ENCODE data around the gene EXOSC7.
A peak's percentile ranks its signal among the peaks of the same experiment; 100 is the strongest.
"Not testable (repeated sequence)": the region's sequence is repeated elsewhere in the genome, so short reads cannot be mapped to it uniquely, and the experiment has no call there.

Gene EXOSC7

DNA sequence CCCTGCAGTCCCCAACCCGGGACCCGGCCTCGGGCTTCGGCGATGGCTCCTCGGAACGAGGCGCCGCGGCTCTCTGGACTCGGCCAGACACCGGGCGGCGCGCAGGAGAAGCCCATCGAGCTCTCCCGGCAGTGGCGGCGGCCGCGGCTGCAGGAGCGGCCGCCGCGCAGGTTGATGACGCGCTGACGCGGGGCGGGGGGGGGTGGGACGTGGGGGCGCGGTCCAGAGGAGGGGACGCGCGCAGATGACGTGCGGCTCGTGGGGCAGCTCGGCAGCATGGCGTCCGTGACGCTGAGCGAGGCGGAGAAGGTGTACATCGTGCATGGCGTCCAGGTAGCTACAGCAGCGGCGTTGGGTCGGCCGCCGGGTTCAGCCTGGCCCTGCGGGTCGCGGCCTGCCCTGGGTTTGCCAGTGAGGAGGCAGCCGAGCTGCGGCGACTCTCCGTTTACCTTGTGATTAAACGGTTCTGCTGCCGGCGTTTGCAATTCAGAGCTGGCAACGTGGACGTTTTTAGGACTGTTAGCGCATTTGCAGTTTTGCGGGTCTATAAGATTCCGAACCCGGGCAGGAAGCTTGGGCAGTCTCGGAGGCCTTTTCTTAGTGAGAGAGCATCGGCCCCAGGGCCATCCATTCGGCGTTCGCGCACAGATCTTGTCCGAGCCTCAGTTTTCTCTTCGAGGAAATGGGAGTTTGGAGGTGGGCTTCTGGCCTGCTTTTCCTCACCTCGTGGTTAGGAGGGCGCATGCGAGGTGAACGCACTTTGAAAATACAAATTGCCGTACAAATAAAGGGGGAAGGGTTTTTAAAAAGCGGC lies at the start of gene EXOSC7, which contains the start of gene ZDHHC3:
Gene EXOSC7 (plus strand): TSS at position 243 of the 814 bp plus-strand sequence. CDS start 34 bp downstream, at position 277.
Gene ZDHHC3 (minus strand): TSS at position 173 of the 814 bp plus-strand sequence. CDS start 16,738 bp downstream, outside the sequence.
- peak; percentile 88 to 89 for DNase-seq

GRCh38 chr3:44926921-44927320 lies 49.1 kb upstream of the EXOSC7 start:
- DNase-seq = no peak

DNA sequence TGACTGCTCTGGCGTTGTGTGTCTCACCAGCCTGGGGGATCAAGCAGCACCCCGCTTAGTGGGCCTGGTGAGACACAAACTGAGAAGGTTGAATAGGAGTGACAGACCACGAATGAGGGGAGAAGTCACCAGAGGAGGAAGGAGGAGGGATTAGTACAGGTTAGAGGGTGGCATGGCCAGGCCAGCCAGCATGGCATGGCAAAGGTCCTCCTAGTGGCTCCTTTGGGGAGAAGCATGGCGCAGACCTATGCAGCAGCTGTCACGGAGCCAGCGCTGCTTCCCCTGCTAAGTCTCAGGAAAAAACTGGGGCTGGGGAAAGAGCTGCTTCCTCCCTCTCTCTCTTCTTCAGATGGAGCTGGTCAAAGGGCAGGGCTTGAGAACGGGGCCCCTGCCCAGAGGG lies 48.7 kb upstream of the EXOSC7 start:
- no peak for DNase-seq

DNA sequence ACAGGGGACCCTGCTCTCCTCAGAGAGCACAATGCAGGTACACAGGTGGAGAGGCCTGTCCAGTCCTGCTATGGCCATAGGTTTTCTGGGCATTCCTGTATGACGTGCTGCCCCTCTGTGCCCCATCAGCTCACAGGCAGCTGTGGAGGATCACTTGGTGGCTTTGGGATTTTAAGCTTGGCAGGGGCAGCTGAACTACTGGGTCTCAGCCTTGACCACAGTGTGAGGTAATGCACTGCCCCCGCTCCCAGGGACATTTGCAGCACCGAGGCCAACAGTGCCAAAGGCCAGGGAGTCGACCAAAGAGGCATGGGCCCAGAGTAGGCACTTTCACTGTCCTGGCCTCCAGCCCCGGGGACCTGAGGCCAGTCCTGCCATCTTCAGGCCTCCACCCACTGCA lies 46.3 kb upstream of the EXOSC7 start:
- no peak for DNase-seq

GRCh38 chr3:44930911-44931310 lies 45.1 kb upstream of the EXOSC7 start:
- DNase-seq = no peak

DNA sequence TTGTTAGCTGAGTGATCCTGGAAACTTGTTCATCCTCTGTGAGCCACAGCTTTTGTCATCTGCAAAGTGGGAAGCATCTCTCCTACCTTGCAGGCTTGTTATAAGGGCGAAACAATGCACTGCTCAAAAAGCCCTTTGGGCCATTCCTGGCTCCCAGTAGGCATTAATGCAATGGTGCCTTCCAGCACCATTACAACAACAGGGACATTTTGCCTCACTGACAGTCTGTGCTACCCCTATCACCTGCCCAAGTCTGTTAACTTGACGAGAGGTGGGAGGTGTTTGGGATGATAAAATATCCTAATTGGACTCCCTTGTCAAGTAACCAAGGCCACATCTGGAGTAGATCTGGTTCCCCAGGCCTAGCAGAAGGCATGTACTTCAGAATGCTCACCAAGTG lies 44.3 kb upstream of the EXOSC7 start:
- no peak for DNase-seq

DNA sequence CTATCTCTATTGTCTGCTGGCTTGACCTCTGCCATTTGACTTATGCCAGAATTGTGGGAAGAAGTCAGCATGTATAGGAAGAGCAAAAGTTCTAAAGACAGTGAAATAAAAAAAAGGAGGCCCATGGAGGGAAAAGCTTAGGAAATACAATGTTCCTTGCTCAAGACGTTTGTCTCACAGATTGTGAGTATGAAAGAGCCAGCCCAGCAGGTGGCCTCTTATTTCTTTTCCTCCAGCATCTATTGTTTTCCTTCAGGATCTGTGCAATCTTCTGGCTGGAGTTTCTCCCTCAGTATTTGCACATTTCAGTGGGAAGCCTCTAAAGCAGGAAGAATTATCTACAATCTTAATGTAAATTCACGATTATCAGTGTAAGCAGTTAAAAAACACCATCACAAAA lies 43.8 kb upstream of the EXOSC7 start:
- DNase-seq = no peak

DNA sequence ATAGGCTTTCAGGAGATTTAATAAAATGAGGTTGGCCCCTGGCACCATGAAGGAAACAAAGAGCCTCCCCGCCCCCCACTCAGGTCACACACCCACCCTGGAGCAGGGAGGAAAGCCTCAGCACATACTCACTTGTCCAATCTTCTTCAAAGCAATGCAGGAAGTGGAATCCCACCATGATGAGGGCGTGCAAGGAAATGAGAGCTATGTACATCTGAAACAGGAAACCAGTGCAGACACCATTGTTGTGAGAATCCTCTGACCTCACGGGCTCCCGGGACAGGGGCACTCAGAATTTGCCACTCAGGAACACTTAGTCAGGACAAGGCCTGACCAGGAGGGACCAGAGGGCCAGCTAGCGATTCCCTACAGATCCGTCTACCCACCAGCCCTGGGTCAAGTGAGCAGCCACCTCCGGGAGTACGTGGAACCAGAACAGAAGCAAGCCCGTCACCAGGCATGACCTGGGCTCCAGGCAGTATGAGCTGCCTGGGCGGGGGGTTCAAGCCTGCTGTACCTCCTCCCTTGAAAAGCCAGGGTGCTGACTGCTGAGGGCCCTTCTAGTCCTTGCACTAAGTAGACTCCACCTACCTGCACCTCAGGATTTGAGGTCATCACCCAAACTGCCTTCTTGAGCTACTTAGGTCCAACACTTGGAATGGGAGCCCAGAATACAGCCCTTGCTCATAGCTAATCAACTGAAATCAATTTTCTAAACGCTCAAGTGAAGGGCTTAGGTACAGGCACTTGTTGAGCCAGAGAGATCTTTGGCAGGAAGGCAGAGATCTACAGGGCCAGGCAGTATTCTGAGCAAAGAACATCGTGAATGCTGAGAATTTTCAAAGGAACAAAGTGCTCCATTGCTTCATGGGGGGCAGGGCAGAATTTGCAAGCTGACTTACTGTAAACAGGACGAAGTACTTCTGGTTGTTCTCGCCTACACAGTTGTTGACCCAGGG lies 42.8 kb upstream of the EXOSC7 start:
- DNase-seq = no peak

DNA sequence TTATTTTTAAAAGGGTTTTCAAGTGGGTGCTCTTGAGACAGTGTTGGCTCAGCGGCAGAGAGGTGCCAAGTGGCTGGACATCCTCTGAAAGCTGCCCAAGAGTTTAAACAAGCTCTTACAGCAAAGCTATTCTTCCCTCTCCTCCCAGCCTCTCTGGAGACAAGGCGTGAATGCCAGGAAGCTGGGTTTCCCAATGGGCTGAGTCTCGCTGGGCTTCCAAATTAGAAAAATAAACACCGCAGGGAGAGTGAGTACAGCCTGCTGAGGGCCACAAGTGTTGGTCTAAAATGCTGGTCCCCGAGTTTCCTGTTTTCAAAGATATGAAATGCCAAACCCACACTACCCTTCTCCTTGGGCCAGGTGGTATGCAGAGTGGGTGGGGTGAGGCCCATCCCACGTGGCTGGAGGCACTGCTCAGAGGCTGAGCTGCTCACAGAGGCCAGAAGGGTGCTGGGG lies 36.4 kb upstream of the EXOSC7 start:
- no peak for DNase-seq

GRCh38 chr3:44942202-44942921 lies 33.7 kb upstream of the EXOSC7 start:
- DNase-seq = no peak

- DNase-seq = no peak
Measured at GRCh38 chr3:44948239-44948638, 27.8 kb upstream of the EXOSC7 start.

DNA sequence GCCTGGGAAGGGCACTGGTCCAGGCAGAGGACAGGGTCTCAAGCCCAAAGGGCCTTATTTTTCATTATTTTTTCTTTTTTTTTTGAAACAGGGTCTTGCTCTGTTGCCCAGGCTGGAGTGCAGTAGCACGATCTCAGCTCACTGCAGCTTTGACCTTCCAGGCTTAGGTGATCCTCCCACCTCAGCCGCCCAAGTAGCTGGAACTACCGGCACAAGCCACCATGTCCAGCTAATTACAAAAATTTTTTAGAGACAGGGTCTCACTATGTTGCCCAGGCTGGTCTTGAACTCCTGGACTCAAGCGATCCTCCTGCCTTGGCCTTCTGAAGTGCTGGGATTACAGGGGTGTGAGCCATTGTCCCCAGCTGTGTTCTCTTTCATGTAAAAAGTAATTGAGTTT lies 26.3 kb upstream of the EXOSC7 start:
- not testable (repeated sequence) for DNase-seq

DNA sequence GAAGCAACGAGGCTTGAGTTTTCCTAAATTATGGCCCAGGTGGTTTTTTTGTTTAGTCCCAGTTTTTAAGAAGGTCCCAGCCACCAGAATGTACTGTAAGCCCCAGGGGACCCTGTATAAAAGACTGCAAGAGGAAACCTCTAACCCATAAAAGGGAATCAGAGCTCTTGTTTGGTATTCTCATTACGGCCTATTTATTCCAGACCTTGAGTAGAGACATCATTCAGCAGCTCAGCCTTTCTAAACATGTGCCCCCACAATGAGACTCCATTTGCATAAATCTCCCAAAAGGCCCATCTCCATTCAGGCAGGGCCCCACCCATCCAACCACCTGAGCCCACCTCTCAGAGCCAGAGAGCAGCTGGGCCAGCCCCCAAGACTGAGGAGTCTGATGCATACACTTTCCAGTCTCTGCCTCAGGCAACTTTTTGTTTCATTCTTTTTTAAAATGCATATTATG lies 25.7 kb upstream of the EXOSC7 start:
- DNase-seq = no peak

DNA sequence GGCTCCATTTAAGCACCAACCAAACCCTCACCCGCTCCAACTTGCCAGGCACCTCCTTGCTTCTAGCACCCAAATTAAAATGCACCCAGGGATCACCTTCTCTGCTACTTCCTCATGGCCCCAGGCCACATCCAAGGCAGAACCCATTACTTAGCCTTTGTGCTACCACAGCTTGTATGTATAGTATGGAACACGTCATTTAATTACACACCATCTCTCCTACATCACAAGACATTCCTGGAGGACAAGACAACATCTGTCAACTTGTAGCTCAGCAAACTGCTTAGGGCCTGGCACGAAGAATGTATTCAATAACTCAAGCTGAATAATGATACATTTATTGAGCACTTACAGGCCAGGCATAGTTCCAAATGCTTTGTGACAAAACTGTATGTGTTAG lies 23.4 kb upstream of the EXOSC7 start:
- DNase-seq = no peak

- DNase-seq = no peak
Measured at GRCh38 chr3:44954304-44954703, 21.7 kb upstream of the EXOSC7 start.

DNA sequence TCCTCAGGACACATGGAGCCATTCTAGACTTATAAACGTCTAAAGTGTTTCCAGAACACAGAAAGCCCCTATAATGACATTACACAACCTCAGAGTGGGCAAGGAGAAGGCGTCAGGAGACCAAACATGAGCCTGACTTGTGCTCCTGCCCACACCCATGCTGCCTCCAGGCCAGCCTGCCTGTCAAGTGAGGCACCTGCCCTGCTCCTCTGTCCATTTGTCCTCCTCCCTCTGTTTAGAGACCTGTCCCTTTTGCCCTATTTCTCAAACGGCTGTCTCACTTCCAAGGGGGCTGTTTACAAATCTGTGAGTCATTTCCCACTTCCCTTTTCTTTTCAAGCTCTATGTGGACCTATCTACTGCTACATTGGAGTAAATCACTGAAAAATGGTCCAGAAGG lies 21.1 kb upstream of the EXOSC7 start:
- peak in 1 of 2 donors; percentile 36 for DNase-seq

DNA sequence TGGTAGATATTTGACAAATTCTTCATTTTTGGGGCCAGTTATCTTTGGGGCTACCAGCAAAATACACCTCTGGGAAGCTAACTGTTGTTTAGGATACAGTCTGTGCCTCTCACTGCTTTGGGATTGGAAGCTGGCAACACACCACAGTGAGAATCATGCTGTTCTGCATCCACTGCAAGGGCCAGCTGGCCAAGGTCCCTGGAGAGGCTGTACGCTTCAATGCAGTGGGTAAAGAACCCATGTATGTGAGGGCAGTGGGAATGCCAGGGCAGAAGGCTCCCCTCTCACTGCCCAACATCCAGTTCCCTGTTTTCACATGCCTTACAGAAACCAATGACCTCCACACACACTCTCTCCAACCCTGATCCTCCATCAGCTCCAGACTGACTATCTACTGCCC lies 20.1 kb upstream of the EXOSC7 start:
- DNase-seq = no peak

DNA sequence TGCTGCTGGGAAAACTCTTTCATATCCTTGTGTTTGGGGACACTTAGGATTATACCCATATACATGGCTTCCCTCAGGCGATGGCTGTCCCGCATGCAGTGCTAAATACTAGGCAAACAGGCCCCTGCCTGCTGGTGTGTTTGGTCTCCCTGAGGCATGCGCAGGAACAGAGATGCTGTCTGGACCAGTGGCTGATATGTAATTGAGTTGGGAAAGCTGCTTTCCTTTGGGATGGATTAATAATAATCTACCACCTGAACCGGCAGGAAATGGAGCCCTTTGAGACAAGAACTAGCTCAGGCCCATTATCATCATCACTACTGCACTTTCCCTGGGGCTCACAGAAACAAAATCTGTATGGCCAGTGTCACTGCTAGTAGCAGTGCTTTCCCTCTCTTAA lies 18.1 kb upstream of the EXOSC7 start:
- no peak for DNase-seq

GRCh38 chr3:44958386-44958785 lies 17.7 kb upstream of the EXOSC7 start:
- no peak for DNase-seq

GRCh38 chr3:44960387-44961026 lies 15.5 kb upstream of the EXOSC7 start:
- DNase-seq = no peak

GRCh38 chr3:44961888-44962287 lies 14.2 kb upstream of the EXOSC7 start:
- DNase-seq = no peak

Measured in CD4-positive, alpha-beta T cell treated with Interleukin-4 for 1 hour (primary cell).